ENCODE results near the gene RFFL. TPM values are rescaled to one million over a fixed set of nuclear protein-coding genes. Genes with fewer than 3 reads are reported as not detected.
A peak's percentile ranks its signal among the peaks of the same experiment; 100 is the strongest.

The RFFL gene
- total and polyA plus RNA-seq, 2 donors from 2014 or later: 15.7 to 29.0 TPM

DNA sequence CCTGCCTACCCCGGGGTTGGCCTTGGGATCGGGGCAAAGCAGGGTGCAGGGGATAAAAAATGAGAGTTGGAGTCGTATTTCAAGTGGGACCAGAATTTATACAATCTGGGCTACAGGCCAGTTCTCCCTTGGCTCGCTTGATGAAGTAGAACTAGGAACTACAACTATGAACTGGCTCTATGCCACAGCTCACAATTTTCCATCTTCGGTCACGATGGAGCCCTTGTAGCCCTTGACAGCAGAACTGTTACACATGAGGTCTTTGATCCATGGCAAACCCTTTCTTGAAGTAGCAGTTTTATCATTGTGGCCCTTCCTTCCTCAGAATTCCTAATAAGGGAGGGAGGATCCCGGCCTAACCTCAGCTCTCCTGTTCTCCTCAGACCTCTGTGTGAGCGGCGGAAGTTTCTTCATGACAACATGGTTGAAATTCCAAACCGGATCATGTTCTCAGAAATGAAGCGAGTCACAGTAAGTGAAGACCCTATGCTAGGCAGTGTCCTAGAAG, 66.1 kb downstream of the RFFL start:
- intact Hi-C loops (cut with DNase I): loop anchor here (10.0 kb wide), 1 partner anchor 117 kb away; the partner anchor contains the start of gene RAD51D
- FAIRE-seq (no peak), DNase-seq (peak in 4 of 5 donors; percentile 53 to 95 (median 76))
- Histone ChIP-seq H3K4me3 (ENCODE audit: low read length in 3 of 3) (no peak overlapping the region), H3K9ac (ENCODE audit: low read length in 3 of 3) (no peak overlapping the region), H3K27ac (ENCODE audit: low read depth in 2 of 2, low read length in 2 of 2) (peak overlapping the region; percentile 19 to 66), H3K9me3 (ENCODE audit: control insufficient read depth in 2 of 3, insufficient read depth in 1 of 3, low read length in 3 of 3) (no peaks in the 10 kb centered on the region), H3K36me3 (ENCODE audit: control insufficient read depth in 2 of 3, insufficient read depth in 3 of 3, low read length in 3 of 3) (peaks cover 7 to 45% (median 18%) of the 10 kb centered on the region in 3 donors), H3K4me1 (ENCODE audit: control insufficient read depth in 2 of 3, insufficient read depth in 2 of 3, low read depth in 1 of 3, low read length in 3 of 3) (peaks cover 0 to 10% (median 9%) of the 10 kb centered on the region in 3 donors), H3K27me3 (ENCODE audit: control insufficient read depth, insufficient read depth, low read length) (no peaks in the 10 kb centered on the region)
- TF ChIP-seq, protein P1, sequence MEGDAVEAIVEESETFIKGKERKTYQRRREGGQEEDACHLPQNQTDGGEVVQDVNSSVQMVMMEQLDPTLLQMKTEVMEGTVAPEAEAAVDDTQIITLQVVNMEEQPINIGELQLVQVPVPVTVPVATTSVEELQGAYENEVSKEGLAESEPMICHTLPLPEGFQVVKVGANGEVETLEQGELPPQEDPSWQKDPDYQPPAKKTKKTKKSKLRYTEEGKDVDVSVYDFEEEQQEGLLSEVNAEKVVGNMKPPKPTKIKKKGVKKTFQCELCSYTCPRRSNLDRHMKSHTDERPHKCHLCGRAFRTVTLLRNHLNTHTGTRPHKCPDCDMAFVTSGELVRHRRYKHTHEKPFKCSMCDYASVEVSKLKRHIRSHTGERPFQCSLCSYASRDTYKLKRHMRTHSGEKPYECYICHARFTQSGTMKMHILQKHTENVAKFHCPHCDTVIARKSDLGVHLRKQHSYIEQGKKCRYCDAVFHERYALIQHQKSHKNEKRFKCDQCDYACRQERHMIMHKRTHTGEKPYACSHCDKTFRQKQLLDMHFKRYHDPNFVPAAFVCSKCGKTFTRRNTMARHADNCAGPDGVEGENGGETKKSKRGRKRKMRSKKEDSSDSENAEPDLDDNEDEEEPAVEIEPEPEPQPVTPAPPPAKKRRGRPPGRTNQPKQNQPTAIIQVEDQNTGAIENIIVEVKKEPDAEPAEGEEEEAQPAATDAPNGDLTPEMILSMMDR (IDR thresholded peaks at IDR 0.05; ENCODE audit: borderline replicate concordance, extremely low read depth, insufficient read depth): no peak

- peak overlapping the region in 1 of 2 donors; percentile 66 for H3K27ac ChIP-seq (ENCODE audit: low read depth in 2 of 2, low read length in 2 of 2)
- H3K4me3 ChIP-seq (ENCODE audit: low read length in 3 of 3): no peak overlapping the region
- DNase-seq (no peak), FAIRE-seq (no peak)
- H3K4me1 ChIP-seq (ENCODE audit: control insufficient read depth in 2 of 3, insufficient read depth in 2 of 3, low read depth in 1 of 3, low read length in 3 of 3): peaks cover 0 to 10% (median 9%) of the 10 kb centered on the region in 3 donors
- H3K9me3 ChIP-seq (ENCODE audit: control insufficient read depth in 2 of 3, insufficient read depth in 1 of 3, low read length in 3 of 3): no peaks in the 10 kb centered on the region
- H3K36me3 ChIP-seq (ENCODE audit: control insufficient read depth in 2 of 3, insufficient read depth in 3 of 3, low read length in 3 of 3): peaks cover 10 to 48% (median 25%) of the 10 kb centered on the region in 3 donors
- no peaks in the 10 kb centered on the region for H3K27me3 ChIP-seq (ENCODE audit: control insufficient read depth, insufficient read depth, low read length)
- TF ChIP-seq, protein P1 (IDR thresholded peaks at IDR 0.05; ENCODE audit: borderline replicate concordance, extremely low read depth, insufficient read depth): no peak
- no peak overlapping the region for H3K9ac ChIP-seq (ENCODE audit: low read length in 3 of 3)
- intact Hi-C loops (cut with DNase I): loop anchor here (10.0 kb wide), 1 partner anchor 118 kb away; the partner anchor contains the start of gene RAD51D
Observed at GRCh38 chr17:34996422-34997285, 66.9 kb downstream of the RFFL start.

DNA sequence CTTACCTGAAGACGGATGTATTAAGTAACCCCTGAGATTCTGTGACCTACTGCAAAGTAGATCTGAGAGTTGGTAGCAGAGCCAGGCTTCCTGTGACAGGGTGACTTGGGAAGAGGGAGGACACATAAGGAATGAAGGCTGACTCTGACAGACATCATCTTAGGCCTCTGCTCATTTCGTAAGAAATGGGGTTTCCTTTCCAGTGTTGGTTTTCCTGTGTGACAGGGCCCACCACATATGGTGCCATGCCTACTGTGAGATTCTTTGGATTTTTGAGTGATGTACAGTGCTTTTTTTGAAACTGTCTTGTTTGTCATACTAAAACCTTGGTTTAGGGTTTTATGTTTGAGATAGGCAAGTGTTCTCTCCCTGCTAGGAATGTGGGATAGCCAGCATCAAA, 70.5 kb downstream of the RFFL start:
- FAIRE-seq: no peak
- H3K9me3 ChIP-seq (ENCODE audit: control insufficient read depth in 2 of 3, insufficient read depth in 1 of 3, low read length in 3 of 3): no peaks in the 10 kb centered on the region
- TF ChIP-seq, protein P1 (IDR thresholded peaks at IDR 0.05; ENCODE audit: borderline replicate concordance, extremely low read depth, insufficient read depth): no peak
- no peaks in the 10 kb centered on the region for H3K27me3 ChIP-seq (ENCODE audit: control insufficient read depth, insufficient read depth, low read length)
- DNase-seq: no peak
- H3K27ac ChIP-seq (ENCODE audit: low read depth in 2 of 2, low read length in 2 of 2): no peak overlapping the region
- peaks cover 0 to 9% (median 7%) of the 10 kb centered on the region in 3 donors for H3K4me1 ChIP-seq (ENCODE audit: control insufficient read depth in 2 of 3, insufficient read depth in 2 of 3, low read depth in 1 of 3, low read length in 3 of 3)
- no peak overlapping the region for H3K9ac ChIP-seq (ENCODE audit: low read length in 3 of 3)
- H3K4me3 ChIP-seq (ENCODE audit: low read length in 3 of 3): no peak overlapping the region
- peaks cover 11 to 49% (median 27%) of the 10 kb centered on the region in 3 donors for H3K36me3 ChIP-seq (ENCODE audit: control insufficient read depth in 2 of 3, insufficient read depth in 3 of 3, low read length in 3 of 3)
- intact Hi-C loops (cut with DNase I): loop anchor here (10.0 kb wide), 1 partner anchor 122 kb away; the partner anchor contains the start of gene RAD51D
